Coronary artery (tissue), 2 donors: ENCODE data around the gene SLC22A31.
"Not testable (repeated sequence)": the region's sequence is repeated elsewhere in the genome, so short reads cannot be mapped to it uniquely, and the experiment has no call there.

Source experiments
- DNase-seq: peaks from one replicate; pipeline ENCODE4 v3.0.0-alpha.2; 2017; ENCODE audit warnings: low spot score
- H3K27ac ChIP-seq, 2 donors: fragments of 200-600 bp; sonication (generic); one replicate each; pipeline ENCODE4 v1.5.1; 2016 to 2019
- H3K4me3 ChIP-seq: fragments of 200-600 bp; sonication (generic); 2 replicates; pipeline ENCODE4 v1.5.1; 2016; ENCODE audit warnings: mild to moderate bottlenecking, moderate library complexity
- CTCF ChIP-seq: fragments of 200-600 bp; sonication (generic); IDR thresholded peaks from one replicate; pipeline ENCODE4 v1.5.1; 2019; ENCODE audit warnings: antibody characterized with exemption

Gene SLC22A31

GRCh38 chr16:89197033-89197632, 3.2 kb downstream of the SLC22A31 start:
- no peak for DNase-seq
- no peak for TF ChIP-seq CTCF

GRCh38 chr16:89195521-89196171, 4.7 kb downstream of the SLC22A31 start:
- peak; percentile 70 for DNase-seq
- Histone ChIP-seq H3K27ac (no peak overlapping the region), H3K4me3 (no peak overlapping the region)
- no peak for TF ChIP-seq CTCF

More at GRCh38 chr16:89197033-89197632, 3.2 kb downstream of the SLC22A31 start:
- Histone ChIP-seq H3K4me3 (no peak overlapping the region), H3K27ac (no peak overlapping the region)

DNA sequence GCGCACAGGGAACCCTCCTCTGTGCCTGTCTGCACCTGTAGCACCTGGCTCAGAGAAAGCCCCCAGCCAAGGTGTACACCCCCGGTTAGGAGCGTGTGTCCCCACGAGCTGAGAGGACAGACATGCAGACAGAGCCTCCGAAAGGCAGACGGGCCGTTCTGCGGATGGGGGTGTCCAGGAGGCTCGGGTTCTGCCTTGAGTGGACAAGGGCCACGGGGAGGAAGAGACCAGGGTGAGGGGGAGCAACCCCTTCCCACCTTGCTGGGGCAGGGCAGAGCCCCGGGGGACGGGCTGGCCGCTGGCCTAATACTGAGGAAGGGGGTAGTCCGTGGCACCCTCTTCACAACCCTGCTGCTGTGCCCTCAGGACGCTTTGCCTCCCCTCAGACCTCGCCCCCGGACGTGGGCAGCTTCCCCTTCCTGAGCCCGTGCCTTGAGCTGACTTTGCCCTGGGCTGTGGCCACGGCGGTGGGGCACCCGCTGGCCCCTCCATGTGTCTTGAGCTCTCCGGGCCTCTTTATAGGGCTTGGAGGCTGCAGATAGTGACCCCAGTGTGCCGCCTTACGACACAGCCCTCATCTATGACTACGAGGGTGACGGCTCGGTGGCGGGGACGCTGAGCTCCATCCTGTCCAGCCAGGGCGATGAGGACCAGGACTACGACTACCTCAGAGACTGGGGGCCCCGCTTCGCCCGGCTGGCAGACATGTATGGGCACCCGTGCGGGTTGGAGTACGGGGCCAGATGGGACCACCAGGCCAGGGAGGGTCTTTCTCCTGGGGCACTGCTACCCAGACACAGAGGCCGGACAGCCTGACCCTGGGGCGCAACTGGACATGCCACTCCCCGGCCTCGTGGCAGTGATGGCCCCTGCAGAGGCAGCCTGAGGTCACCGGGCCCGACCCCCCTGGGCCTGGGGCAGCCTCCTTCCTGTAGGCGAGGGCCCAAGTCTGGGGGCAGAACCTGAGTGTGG, 5.7 kb downstream of the SLC22A31 start:
- H3K27ac ChIP-seq = no peak overlapping the region
- DNase-seq = no peak
- no peak for TF ChIP-seq CTCF
- no peak overlapping the region for H3K4me3 ChIP-seq

DNA sequence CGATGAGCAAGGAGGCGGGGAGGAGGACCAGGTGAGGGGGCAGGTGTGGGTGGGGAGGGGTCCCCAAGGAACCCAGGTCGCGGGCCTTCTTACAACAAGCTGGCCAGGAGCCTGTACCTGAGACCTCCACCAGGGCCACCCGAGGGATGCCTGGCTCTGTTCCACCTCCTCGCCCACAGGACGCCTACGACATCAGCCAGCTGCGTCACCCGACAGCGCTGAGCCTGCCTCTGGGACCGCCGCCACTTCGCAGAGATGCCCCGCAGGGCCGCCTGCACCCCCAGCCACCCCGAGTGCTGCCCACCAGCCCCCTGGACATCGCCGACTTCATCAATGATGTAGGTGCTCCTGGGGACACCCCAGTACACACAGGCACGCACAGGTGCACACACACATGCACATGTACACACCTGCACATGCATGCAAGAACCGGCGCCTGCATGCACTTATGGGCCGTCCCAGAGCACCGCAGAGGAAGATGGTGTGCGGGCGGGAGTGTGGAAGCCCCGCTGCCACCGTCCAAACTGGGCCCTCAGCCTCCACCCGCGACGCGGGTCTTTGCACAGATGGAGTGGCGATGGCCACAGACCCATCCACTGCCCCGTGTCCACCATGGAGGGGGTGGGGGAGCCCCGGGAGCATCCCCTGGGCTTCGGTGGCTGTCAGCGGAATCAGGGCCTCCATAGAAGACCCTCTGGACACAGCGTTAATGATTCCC, 6.6 kb downstream of the SLC22A31 start:
- DNase-seq = peak; percentile 75
- H3K4me3 ChIP-seq = peak overlapping the region; percentile 36
- H3K27ac ChIP-seq = no peak overlapping the region
- TF ChIP-seq CTCF = no peak

GRCh38 chr16:89192956-89193575, 7.3 kb downstream of the SLC22A31 start:
- H3K4me3 ChIP-seq = peak overlapping the region; percentile 36
- no peak overlapping the region for H3K27ac ChIP-seq
- no peak for TF ChIP-seq CTCF
- DNase-seq = peak; percentile 78

- peak; percentile 89 for DNase-seq
- H3K4me3 ChIP-seq = peak overlapping the region; percentile 68
- H3K27ac ChIP-seq = not testable (repeated sequence)
Measured at GRCh38 chr16:89192186-89192955, 8.0 kb downstream of the SLC22A31 start.
